ENCODE measurements around the gene KLF12.
A peak's percentile ranks its signal among the peaks of the same experiment; 100 is the strongest.

The KLF12 gene

DNA sequence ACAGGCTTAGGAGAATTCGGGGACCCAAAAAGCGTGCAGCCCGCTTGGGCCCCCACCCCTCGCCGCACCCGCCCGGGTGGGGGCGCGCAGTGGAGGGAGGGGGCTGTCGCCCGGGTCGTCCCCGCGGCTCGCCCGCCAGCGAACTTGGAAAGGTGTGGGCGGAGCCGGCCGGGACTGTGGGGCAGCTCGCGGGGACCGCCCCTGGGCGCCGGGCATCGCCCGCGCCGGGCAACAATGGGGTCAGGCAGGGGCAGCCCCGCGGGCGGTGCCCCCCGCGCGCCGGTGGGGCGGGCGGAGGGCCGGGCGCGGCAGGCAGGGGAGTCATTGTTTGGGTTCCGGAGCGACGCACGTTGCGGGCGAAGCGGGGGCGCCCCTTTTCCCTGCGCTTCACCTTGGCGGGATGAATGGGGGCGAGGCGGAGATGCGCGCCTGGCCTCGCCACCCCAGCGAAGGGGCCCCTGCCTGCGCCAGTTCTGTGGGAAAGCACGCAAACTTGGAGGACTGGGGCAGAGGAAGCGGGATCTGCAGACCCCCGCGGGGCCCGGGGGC lies 647 bp upstream of the KLF12 start:
- peak; percentile 83 for DNase-seq

DNA sequence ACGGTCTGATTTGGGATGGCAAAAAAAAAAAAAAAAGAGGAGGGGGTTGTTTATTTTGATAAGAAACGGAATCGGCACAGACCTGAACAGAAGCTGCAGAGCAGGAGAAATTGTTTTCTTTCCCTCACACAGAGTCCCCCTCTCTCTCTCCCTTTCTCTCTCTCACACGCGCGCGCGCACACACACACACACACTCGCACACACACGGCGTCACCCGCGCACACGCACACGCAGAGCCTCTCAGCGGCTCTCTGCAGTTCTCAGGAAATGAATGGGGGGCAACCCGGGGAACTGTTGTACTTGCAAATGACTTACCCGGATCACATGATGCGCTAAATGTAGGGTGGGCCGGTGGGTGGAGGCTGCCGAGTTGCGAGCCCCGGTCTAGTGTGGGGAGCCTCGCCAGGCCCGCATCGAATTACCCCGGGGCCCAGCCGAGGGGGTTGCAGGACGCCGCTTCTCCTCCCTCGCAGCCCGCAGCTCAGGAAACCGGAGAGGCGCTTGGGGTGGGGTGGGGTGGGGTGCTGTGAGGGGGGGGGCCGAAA lies 475 bp downstream of the KLF12 start:
- peak; percentile 91 for DNase-seq

DNA sequence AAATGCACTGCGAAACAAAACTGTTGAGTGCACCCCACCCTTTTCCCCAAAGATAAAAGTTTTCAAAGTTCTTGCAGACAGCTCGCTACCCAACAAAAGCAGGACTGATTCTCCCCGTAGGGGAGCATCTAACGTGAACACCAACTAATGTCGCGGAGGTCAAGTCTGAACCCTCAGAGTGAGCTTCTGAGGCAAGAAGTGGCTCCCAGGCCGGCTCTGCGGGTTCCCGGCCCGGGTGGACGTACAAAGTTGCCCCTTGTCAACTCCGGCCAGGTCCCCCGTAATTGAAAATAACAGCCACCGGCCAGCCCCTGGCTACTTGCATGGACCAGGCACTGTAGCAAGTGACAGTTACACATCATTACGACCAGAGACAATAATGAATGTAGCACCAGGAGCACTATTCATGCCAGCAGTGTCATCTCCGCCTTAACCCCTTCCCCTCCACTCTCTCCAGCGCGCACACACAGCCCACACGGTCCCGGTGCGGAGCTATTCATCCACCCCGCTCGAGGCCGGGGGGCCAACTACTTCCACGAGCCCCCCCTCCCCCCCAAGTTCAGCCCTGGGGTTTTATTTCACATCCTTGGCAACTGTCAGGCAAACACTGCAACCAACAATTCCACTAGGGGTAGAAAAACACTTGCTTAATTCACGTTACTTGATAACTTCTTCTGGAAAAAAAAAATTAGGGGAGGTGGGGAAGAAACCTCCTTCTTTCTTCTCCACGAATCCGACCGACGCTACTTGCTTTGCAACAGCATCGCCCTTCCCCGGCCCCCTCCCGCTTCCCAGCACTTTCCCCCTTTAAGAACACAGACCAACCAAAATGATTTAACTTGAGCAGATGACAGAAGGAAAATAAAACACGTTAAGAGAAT lies 1.2 kb downstream of the KLF12 start:
- peak; percentile 47 for DNase-seq

DNA sequence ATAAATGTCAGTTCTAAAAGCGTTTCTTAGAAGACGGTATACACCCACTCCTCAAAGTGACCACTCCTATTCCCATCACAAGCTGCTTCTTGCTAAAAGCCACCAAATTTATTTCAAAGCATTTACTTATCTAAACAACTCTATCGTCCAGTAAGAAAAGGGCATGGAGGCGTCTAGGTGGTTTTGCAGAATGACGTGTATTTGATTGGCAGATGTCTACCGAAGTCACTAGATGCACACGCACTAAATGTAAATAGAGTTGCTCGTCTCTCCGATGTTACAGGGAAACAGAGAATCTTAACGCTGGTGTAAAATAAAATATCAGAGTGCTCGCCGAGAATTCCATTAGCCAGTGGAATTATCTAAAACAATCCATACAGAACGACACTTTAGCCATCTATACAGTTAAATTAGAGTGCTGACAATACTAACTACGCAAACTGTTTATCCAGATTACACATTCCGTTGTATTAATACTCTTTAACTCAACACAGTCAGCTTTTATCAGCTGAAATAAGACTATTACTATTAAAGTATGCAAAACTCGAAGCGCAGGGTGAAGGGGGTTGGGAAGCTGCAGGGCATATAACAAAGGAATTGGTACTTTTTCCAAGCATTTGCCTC lies 1.9 kb downstream of the KLF12 start:
- no peak for DNase-seq

DNA sequence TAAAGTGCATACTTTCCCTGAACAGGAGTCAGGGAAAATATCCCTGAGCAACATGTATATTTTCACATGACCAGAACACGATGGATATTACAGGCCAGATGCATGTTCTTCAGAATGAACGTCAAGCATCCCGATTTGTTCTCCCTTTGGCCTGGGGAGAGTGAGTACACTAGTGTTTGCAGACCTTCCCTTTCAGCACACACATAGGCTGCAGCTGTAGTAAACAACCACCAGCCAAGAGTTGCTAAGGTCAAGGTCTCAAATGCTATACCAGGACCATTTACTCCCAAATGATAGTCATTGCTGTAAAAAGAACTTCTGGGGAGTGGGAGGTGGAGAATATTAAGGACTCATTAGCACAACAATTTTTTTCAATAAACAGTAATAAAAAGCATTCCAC lies 3.0 kb downstream of the KLF12 start:
- no peak for DNase-seq

DNA sequence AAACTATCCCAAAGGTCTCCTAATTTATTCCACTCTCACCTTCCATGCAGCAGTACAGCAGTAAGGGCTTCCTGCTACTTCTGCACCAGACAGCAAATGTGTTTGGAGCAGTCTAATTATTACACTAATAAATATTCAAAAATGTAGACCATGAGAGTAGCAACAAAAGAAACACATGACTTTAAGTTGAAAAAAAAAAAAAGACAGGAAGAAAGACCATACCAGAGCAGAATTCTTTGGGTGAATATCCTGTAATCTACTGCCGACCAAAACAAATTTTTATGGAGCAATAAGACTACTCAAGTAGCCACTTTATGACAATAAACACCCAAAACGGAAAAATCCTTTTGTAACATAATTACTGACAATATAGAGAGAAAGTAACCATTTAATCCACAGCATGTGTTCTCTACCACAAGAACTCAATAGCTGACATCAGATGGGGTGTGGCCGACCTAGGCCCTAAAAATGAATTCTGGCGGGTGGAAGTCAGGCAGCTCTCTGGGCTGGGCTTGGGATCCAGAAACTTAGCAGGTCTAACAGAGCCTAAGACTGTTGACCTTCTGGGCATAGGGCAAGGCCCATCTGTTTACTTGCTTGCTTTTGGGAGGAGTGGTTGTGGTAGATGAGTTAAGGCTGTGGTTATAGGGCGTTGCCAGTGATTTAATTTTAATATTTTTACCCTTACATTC lies 4.6 kb downstream of the KLF12 start:
- DNase-seq = no peak

DNA sequence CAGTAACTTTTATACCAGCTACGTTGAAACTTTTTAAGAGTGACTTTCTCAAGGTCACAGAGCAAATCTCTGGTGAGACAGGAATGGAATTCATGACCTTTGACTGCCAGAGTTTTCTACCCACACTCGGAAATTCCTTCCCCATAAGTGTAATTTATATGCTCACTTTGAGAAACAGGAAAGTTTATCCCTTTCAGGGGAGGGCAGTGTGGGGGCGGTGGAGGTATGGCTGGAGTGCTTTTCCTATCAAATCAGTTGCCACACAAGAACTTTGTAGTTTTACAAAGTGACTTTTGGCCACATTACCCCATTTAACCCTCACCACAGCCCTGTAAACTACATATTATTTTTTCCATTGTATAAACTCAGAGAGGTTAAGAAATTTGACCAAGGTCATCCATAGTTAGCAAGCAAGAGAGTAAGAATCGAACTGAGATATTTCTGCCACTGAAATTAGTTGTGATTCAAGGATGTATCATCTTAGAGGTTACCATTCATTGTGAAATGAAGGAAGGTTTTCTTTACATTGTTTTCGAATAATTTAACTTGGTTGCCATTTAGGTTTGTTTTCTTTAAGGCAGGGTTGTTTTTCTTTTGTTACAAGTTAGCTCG lies 5.9 kb downstream of the KLF12 start:
- no peak for DNase-seq

DNA sequence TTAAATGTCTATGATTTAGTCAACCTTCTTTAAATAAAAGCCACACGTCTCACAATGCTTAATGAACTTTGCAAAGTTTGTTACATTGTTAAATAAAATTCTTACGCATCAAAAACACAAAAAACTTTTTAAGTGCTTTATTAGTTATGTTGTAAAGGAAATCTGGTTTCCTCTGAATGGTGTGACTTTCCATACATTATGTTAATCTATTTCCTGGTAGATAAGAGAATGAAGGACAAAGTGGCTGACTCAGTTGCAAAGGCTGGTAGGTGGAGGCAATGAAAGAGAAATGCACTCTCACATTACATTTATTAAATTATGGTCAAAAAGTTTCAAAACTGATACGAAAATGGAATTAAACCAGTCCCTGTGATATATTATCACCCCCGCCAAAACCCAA lies 15.9 kb downstream of the KLF12 start:
- no peak for DNase-seq

DNA sequence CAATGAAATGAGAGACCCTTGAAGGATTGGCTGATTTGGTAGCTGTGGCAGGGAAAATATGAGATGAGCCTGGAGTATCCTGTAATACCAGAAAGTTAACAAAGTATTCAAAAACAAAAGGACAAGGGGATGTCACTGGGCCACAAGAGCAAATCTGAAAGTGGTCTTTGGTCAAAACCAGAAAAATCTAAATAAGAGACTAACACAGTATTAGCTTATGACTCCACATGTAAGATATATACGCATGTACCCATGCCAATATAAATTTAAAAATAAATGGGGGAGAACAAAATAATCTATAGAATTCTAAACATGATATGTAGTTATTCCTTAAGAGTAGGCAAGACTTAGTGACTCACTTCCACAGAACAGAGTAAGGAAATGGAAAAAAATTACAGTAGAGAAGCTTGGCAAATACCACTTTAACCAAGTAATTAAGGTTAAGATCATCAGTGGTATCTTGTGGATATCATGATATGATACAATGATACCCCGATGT lies 16.9 kb downstream of the KLF12 start:
- no peak for DNase-seq

DNA sequence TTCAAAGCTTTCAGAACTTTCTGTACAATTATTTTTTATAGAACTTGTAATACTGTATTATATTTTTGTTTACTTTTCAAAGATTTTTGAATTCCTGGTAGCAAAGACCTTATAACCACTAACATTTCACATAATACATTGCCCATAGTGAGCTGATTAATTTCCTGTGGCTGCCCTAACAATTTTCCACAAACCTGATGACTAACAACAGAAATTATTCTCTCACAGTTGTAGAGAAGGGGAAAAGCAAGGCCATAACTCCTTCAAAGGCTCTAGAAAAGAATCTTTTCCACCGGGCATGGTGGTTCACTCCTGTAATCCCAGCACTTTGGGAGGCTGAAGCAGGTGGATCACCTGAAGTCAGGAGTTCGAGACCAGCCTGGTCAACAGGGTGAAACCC lies 19.1 kb downstream of the KLF12 start:
- DNase-seq = no peak

DNA sequence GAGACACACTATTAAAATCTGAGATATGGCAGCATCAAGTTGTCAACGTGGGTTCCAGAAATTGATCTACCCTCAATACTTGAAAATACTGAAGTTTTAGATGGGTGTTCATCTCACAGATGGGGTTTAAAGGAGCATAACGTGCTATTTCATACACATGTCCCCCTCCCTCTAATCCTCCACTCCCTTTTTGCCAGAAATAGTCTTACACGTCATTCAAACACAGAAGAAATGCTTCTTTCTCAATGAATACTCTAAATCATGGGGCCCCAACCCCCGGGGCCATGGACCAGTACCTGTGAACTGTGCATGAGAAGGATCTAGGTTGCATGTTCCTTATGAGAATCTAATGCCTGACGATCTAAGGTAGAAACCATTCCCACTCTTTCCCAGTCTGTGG lies 19.6 kb downstream of the KLF12 start:
- no peak for DNase-seq

DNA sequence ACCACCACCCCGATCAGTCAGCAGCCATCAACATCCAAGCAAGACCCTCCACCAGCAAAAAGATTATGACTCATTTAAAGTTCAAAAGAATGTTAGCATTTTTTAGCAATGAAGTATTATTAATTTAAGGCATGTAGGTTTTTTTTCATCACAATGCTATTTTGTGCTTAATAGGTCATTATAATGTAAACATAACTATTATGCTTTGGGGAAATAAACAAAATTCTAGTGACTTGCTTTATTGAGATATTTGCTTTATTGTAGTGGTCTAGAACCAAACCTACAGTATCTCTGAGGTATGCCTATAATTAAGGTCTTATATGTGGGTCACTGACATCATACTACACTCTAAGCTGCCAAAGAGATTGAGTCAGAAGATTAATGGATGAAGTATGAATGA lies 20.0 kb downstream of the KLF12 start:
- DNase-seq = no peak

DNA sequence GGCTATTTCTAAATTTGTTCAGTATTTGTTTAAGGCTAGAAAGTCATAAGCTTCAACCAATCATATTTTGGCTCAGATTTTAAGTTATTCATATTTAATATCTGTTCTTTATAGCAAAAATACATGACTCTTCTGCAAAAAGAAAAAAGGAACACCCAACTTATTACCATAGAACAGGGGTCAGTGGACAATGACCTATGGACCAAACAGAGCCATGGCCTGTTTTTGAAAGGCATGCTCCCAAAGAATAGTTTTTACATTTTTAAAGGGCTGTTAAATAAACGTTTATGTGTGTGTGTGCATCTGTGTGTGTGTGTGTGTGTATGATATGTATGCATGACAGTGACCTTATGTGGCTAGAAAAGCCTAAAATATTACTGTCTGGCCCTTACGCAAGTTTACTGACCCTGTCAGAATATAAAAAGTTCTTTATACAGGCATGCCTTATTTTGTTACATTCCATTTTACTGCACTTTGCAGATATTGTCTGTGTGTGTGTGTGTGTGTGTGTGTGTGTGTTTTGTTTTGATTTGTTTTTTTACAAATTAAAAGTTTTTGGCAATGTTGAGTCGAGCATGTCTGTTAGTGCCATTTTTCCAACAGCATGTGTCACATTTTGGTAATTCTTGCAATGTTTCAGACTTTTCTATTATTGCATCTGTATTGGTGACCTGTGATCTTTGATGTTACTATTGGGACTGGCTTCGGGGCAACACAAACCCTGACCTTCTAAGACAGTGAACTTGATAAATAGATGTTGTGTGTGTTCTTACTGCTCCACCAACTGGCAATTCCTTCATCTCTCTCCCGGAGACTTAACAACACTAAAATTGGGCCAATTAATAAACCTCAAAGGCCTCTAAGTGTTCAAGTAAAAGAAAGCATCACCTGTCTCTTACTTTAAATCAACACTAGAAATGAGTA lies 22.0 kb downstream of the KLF12 start:
- no peak for DNase-seq

DNA sequence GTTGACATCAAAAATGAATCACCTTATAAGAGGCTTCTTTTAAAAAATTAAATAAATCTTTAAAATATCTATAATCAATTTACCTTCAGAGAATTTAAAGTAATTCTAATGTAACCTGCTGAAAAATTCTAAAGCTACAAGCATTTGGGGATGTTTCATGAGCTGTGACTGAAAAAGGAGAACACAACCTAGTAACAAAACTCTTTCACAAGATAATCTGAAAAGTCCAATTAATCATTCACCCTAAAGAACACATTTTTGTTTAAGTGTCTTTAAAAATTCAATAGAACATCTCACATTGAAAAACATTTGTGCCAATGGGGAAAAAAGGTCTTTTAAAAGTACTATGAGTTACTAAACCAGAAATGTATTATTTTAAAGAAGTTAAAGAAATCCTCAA lies 22.8 kb downstream of the KLF12 start:
- no peak for DNase-seq

DNA sequence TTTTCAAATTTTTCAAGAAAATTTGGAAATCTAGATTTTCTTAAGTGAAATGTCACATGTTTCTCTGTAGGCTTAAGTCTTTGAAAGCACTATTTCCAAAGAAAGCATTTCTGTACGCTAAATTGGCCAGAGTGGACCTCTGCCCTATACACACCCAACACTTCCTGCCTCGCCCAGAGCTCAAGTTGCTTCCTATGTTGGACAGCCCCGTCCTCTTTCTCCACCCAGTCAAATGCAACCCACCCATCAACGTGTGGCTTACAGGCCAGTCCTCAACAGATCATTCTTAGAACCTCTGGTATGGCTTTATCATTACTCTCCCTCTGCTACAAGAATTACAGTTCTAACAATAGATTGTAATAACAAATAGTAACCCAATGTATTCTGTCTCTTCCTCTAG lies 24.2 kb downstream of the KLF12 start:
- no peak for DNase-seq

DNA sequence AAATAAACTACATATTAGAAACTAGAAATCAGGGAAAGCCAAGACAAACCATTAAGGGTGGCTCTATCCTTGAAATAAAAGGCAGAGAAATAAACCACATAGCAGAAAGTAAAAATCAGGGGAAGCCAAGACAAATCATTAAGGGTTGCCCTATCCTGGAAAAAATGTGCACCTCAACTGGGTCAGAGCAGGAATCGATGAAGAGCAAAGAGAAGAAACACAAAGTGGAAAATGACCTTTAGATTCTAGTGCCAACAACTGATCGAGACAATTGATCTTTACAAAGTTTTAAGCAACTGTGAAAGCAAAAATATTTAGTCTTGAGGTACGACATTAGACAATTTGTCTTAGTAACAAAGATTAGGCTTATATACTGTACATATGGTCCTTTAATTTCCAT lies 26.6 kb downstream of the KLF12 start:
- DNase-seq = no peak

DNA sequence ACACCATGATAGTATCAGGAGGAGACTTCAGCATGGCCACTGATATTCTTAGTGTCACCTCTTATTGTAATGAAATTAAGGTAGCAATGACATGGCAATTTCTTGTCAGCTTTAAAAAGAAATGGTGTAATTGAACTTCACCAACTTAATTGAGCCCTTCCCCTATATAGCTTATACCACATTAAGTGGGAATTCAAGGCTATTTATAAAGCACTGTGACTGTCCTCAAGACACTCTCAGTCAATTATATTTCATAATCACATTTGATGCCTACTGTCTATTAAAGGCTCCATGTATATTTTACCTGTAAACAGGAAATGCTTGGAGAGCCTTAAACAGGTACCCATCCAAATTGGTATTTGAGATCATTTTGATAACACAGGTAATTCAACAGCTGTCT lies 28.3 kb downstream of the KLF12 start:
- DNase-seq = no peak

DNA sequence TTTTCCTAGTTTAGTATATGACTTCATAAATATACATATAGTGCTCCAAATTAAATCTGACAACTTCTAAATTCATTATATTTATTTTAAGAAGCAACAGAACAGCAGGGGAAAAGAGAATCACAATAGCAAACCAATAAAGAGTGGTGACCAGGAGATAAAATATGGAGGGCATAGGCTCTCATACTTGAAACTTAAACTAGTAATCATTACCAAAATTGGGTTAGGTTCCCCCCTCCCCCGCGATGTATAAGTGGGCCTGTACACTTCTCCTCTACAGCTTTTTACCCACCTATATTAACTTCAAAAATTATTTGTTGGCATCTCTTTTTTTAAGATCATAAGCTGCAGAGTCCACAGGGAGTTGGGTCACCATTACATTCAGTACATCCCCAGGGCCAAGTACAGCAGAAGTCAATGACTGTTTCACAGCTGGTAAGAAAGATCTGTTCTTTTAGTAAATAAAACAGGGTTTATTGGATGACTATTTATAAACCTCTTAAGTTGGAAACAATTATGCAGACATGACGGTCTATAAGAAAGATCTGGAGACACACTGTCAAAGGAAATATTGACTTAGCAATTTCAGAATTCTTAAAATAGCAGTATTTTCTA lies 29.4 kb downstream of the KLF12 start:
- no peak for DNase-seq

DNA sequence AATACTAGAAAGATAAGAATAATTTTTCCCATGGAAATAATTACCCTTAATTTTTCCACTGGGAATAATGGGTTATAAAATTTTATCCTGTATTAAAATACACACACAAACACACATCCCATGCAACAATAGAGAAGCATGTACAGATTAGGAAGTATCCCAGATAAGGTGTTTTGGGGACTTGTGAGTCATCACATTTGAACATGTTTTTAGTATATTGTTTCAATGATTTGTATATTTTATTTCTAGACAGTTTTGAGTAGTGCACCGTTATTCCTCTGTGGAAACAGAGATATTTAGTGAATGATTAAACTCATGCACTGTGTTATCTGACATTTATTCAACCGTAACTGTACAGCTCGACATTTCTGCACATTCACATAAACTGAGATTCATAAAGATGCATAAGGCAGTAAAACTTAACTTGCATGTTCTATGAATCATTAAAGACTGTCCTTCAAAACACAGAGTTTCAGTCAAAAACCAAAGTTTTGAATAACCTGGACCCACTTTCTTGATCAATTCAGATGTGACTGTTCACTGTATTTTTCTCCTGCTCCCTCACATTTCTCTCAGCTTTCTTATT lies 30.1 kb downstream of the KLF12 start:
- no peak for DNase-seq

DNA sequence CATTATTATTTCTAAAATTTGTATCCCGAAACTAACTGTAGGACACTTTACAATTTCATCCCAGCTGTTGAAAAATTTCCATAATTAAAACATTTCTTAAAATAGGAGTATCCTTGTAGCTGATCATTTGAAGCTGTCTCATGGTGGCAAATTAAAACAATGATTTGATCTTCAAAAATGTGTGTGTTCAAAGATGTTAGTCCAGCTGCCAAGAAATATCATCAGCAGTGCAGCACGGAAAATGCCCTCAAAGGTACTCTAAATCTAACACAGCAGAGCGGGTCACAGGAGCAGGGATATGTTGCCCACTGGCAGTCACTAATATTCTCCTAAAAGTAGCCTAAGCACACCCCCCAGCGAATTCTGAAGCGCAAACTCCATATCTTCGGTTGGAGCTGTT lies 31.0 kb downstream of the KLF12 start:
- DNase-seq = no peak

DNA sequence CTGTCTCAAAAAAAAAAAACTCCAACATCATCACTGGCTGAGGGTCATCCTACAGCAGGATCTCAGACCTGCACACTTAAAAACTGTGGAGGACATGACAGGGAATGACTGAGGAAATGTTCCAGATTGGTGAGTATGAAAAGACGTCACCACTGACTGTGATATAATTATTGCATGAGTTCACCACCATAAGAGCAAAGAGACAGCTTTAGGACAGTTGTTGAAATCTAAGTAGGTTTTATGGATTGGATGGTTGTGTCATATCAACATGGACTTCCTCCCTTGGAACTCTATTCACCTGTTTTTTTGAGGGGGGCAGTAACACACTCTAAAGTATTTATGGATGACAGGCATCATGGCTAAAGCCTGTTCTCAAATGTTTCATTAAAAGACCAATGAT lies 31.5 kb downstream of the KLF12 start:
- no peak for DNase-seq
